ENCODE data around the gene DGKQ. TPM values are rescaled to one million over a fixed set of nuclear protein-coding genes. Genes with fewer than 3 reads are reported as not detected.

The DGKQ gene
- total RNA-seq, 4 donors from 2014 or later, result 4.8 to 10.2 (median 8.1) TPM

DNA sequence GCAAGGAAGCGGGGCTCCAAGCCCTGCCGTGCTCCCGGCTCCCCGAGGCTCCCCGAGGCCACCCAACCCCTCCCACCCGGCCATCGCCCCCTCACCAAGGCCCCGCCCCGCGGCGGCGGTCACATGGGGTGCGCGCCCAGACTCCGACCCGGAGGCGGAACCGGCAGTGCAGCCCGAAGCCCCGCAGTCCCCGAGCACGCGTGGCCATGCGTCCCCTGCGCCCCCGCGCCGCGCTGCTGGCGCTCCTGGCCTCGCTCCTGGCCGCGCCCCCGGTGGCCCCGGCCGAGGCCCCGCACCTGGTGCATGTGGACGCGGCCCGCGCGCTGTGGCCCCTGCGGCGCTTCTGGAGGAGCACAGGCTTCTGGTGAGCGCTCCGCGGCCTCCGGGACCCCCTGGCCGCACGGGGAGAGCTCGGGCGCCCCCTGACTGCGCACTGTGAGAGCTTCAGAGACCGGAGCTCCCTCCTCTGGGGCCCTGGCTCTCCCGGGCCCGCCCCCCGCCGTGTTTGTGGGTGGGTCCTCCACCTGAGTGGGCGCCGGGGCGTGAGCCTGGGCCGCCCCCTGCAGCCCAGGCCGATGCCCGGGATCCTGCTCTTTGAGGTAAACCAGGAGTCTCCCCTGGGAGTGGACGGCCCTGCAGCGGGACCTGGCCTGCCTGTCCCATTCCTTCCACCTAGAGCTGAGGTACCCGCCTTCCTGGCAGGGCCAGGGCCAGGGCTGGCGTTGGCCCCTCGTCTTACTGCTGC, 13.7 kb upstream of the DGKQ start, which contains the start of gene IDUA:
Gene IDUA (plus strand): TSS at position 166 of the 745 bp plus-strand sequence. CDS start 41 bp downstream, at position 207.
- ATAC-seq (ENCODE audit: low FRiP score) (peak; percentile 84), DNase-seq (ENCODE audit: low spot score) (no peak)
- TF ChIP-seq, protein P1, sequence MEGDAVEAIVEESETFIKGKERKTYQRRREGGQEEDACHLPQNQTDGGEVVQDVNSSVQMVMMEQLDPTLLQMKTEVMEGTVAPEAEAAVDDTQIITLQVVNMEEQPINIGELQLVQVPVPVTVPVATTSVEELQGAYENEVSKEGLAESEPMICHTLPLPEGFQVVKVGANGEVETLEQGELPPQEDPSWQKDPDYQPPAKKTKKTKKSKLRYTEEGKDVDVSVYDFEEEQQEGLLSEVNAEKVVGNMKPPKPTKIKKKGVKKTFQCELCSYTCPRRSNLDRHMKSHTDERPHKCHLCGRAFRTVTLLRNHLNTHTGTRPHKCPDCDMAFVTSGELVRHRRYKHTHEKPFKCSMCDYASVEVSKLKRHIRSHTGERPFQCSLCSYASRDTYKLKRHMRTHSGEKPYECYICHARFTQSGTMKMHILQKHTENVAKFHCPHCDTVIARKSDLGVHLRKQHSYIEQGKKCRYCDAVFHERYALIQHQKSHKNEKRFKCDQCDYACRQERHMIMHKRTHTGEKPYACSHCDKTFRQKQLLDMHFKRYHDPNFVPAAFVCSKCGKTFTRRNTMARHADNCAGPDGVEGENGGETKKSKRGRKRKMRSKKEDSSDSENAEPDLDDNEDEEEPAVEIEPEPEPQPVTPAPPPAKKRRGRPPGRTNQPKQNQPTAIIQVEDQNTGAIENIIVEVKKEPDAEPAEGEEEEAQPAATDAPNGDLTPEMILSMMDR (IDR thresholded peaks at IDR 0.05), result no peak

DNA sequence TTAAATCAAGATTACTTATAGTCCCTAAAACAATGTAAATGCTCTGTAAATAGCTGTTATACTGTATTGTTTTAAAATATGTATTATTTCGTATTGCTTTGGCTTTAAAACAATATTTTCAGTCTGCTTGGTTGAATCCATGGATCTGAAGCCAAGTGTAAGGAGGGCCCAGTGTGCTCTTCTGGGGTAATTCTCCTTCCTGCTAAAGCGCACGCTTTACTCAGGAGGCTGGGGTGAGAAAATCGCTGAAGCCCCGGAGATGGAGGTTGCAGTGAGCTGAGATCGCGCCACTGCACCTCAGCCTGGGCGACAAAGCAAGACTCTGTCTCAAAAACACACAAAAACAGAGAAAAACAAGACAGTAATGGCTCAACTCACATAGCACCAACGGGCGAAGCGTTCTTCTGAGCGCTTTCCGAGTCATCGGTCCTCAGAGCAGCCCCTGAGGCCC, 13.1 kb upstream of the DGKQ start:
- ATAC-seq (ENCODE audit: low FRiP score) (no peak), DNase-seq (ENCODE audit: low spot score) (no peak)
- TF ChIP-seq, protein P1 (IDR thresholded peaks at IDR 0.05), result no peak

DNA sequence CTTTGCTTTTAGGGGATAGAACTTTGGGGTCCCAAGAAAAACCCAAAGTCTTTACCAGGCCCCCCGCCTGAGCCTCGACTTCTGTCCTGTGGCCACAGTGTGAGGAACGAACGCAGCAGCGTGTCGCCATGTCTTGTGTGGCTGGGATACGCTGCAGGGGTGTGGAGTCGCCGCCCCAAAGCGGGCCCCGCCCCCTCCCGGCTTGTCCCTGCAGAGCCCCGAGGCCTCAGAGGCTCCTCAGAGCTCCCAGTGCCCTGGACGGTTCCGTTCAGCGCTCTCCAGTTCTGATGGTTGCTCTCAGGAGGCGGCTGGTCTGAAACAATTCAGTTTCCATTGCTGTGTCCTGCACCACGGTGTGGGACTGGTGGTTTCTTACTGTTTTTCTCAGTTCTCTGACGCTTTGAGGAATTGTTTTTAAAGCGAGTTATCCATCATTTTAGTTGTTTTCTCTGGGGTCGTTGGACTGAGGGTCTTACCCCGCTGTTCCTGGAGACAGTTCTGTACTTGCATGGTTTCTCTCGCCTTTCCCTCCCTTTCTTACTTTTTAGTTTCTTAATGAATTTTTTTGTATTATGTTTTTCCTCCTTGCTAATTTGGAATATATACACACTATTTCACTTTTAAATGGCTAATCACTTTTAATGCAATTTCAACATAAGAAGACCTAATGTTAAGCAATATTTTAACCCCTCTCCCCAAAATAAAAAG, 11.9 kb upstream of the DGKQ start:
- ATAC-seq (ENCODE audit: low FRiP score) (no peak), DNase-seq (ENCODE audit: low spot score) (no peak)
- TF ChIP-seq, protein P1 (IDR thresholded peaks at IDR 0.05), result no peak

DNA sequence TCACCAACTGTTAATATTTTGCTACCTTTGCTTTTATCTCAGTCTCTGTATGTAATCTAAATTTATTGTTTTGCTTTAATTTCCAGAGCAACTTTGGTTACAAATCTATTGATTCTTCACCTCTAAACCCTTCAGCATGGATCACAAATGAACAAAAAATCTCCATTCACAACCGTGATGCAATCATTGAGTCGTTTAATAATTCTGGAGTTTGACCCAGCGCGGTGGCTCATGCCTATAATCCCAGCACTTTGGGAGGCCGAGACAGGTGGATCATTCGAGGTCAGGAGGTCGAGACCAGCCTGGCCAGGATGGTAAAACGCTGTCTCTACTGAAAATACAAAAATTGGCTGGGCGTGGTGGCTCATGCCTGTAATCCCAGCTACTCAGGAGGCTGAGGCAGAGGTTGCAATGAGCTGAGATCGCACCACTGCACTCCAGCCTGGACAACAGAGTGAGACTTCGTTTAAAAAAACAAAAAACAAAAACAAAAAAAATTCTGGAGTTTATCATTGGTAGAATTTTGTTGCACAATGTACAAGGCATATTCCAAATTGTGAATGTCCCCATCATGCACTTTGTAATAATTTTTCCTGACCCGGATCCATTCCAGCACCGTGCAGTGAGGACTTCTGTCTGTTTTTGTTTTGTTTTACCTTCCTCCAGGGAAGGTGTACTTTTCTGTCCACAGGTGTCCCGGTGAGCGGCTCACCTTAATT, 11.1 kb upstream of the DGKQ start:
- TF ChIP-seq, protein P1 (IDR thresholded peaks at IDR 0.05), result no peak
- ATAC-seq (ENCODE audit: low FRiP score), result no peak
- no peak for DNase-seq (ENCODE audit: low spot score)

DNA sequence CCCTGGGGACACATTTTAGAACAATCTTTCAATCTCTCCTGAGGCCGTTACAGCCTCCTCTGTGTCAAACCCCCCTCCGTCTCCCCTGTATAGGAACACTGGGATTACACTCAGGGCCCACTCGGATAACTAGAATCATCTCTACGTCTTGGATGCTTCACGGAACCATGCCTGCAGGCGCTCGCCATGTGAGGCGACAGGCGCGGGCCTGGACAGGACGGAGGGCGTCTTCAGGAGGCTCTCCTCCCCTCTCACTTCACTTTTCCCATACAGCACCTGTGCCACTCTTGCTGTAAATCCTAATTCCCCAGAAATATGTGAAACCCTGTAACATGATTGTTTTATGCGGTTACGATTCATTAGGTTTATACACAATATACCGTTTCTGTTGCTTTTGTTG, 9.4 kb upstream of the DGKQ start:
- ATAC-seq (ENCODE audit: low FRiP score), result no peak

DNA sequence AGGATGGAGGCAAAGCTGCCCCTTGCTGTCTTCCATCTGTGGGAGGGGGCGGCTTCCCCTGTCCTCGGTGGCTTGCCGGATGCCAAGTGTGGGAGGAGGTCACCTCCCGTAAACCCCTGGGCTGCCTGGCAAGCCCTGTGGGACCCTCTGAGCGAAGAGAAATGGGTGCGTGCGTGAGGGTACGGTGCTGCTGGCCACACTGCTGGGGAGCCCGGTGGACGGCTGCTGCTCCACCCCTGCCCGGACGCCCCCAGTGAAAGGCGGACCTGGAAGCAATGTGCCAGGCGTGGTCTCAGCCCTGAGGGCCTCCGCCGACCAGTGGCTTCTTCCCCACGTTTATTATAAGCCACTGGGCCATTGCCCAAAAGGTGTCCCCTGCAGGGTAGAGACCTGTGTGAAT, 8.9 kb upstream of the DGKQ start:
- no peak for DNase-seq (ENCODE audit: low spot score)
- TF ChIP-seq, protein P1 (IDR thresholded peaks at IDR 0.05), result no peak
- no peak for ATAC-seq (ENCODE audit: low FRiP score)

More for the DNA sequence above, 9.4 kb upstream of the DGKQ start:
- TF ChIP-seq, protein P1 (IDR thresholded peaks at IDR 0.05), result no peak
- no peak for DNase-seq (ENCODE audit: low spot score)

All from omental fat pad (tissue), 4 donors.